HCT116 (cell line): ENCODE data around the gene IL1RAP. TPM values are rescaled to one million over a fixed set of nuclear protein-coding genes. Genes with fewer than 3 reads are reported as not detected.

Experiments used
- ATAC-seq: fragments of 200-7000 bp; cut with Tn5 transposase; 2 replicates; pipeline ENCODE4 v1.9.1; 2020; ENCODE audit warnings: mild to moderate bottlenecking, moderate library complexity
- BruUV-seq: library from RNA; stranded (reverse); fragments of 400-500 nt; replicated peaks from 2 replicates; lab custom pipeline; 2021; lab: Mats Ljungman, UMichigan
- CTCF ChIA-PET: fragments of 300-600 bp; sonication (Branson Sonifier 250); formaldehyde crosslinking; loops from one replicate; lab custom pipeline; 2021; ENCODE audit warnings: antibody characterized with exemption; lab: Charles Lee
- POLR2A ChIA-PET: fragments of 300-600, 350-600 bp; sonication (Branson Sonifier 250); formaldehyde crosslinking; loops from one replicate; lab custom pipeline; 2021; ENCODE audit warnings: antibody characterized with exemption; lab: Charles Lee
- RAD21 ChIA-PET, 2 experiments: fragments of 300-600 bp; sonication (Branson Sonifier 250); formaldehyde crosslinking; loops; one replicate each; lab custom pipeline; 2023; ENCODE audit warnings: low total read pairs in 2 of 2; ENCODE audit not compliant: uncharacterized antibody in 2 of 2, unreplicated experiment in 2 of 2, low non-redundant PET in 1 of 2; lab: Charles Lee
- DNase-seq: peaks from one replicate; pipeline ENCODE4 v3.0.0-alpha.2; 2010; ENCODE audit warnings: low read depth, low spot score
- H2AFZ ChIP-seq: fragments of 200-600 bp; shearing (Covaris generic), sonication (generic); 2 replicates; pipeline ENCODE4 v1.6.1; 2017; ENCODE audit warnings: low read depth, mixed run types, mixed read lengths, antibody characterized with exemption, low read length; ENCODE audit not compliant: poor library complexity, severe bottlenecking
- H3K27ac ChIP-seq: 2 replicates; pipeline ENCODE4 v1.5.1; 2012; ENCODE audit warnings: low read depth, low read length
- H3K27me3 ChIP-seq: fragments of 200-600 bp; sonication (generic); 2 replicates; pipeline ENCODE4 v1.6.1; 2016; ENCODE audit warnings: mixed run types, low read length, mixed read lengths; ENCODE audit not compliant: insufficient read depth
- H3K36me3 ChIP-seq, 2 experiments: fragments of 200-500 bp in 1 of 2; fragments of 200-600 bp in 1 of 2; sonication (Bioruptor generic) in 1 of 2; sonication (generic) in 1 of 2; 2 replicates each; pipeline versions ENCODE4 v1.5.1 to v1.6.1; 2014 to 2016; ENCODE audit warnings: low read length in 2 of 2, inconsistent platforms in 1 of 2, mixed read lengths in 1 of 2, mixed run types in 1 of 2; ENCODE audit not compliant: insufficient read depth in 2 of 2, control insufficient read depth in 1 of 2
- H3K4me1 ChIP-seq, 2 experiments: fragments of 200-600 bp in 1 of 2; sonication (generic) in 1 of 2; 2 replicates each; pipeline versions ENCODE4 v1.5.1 to v1.6.1; 2012 to 2017; ENCODE audit warnings: low read length in 2 of 2, inconsistent platforms in 1 of 2, mild to moderate bottlenecking in 1 of 2, mixed read lengths in 1 of 2, mixed run types in 1 of 2, moderate library complexity in 1 of 2; ENCODE audit not compliant: insufficient read depth in 2 of 2, control insufficient read depth in 1 of 2
- H3K4me2 ChIP-seq: fragments of 200-600 bp; sonication (generic); 2 replicates; pipeline ENCODE4 v1.6.1; 2017; ENCODE audit warnings: mixed run types, low read length, mixed read lengths
- H3K4me3 ChIP-seq, 2 experiments: fragments of 200-600 bp in 1 of 2; sonication (generic) in 1 of 2; replicated peaks in 1 of 2; 2 replicates each; pipeline ENCODE4 v1.5.1; 2011 to 2016; ENCODE audit warnings: low read length in 2 of 2, control low read depth in 1 of 2, low read depth in 1 of 2, mild to moderate bottlenecking in 1 of 2, mixed read lengths in 1 of 2, mixed run types in 1 of 2
- H3K79me2 ChIP-seq: fragments of 200-600 bp; sonication (generic); 2 replicates; pipeline ENCODE4 v1.6.1; 2017; ENCODE audit warnings: mild to moderate bottlenecking, mixed run types, low read length, moderate library complexity, mixed read lengths; ENCODE audit not compliant: insufficient read depth
- H3K9ac ChIP-seq: fragments of 200-600 bp; sonication (generic); 2 replicates; pipeline ENCODE4 v1.6.1; 2016; ENCODE audit warnings: low read length, mixed read lengths
- H3K9me2 ChIP-seq: fragments of 200-600 bp; sonication (generic), shearing (Covaris generic); 2 replicates; pipeline ENCODE4 v1.6.1; 2017; ENCODE audit warnings: mixed run types, mild to moderate bottlenecking, moderate library complexity; ENCODE audit not compliant: insufficient read depth
- H3K9me3 ChIP-seq, 2 experiments: fragments of 200-500 bp in 1 of 2; fragments of 200-600 bp in 1 of 2; sonication (Bioruptor generic) in 1 of 2; sonication (generic) in 1 of 2; 2 replicates each; pipeline ENCODE4 v1.6.1; 2014 to 2017; ENCODE audit warnings: low read length in 2 of 2, mixed read lengths in 2 of 2, inconsistent platforms in 1 of 2, low read depth in 1 of 2, mild to moderate bottlenecking in 1 of 2, mixed run types in 1 of 2, moderate library complexity in 1 of 2; ENCODE audit not compliant: control insufficient read depth in 1 of 2, insufficient read depth in 1 of 2
- H4K20me1 ChIP-seq: fragments of 200-600 bp; sonication (generic), shearing (Covaris generic); 2 replicates; pipeline ENCODE4 v1.6.1; 2017; ENCODE audit warnings: mixed run types, mild to moderate bottlenecking, moderate library complexity; ENCODE audit not compliant: insufficient read depth
- ATF3 ChIP-seq: IDR thresholded peaks from 2 replicates; pipeline ENCODE4 v1.6.1; 2012
- CEBPB ChIP-seq: IDR thresholded peaks from 2 replicates; pipeline ENCODE4 v1.6.1; 2012; ENCODE audit warnings: low read depth
- CTCF ChIP-seq, 3 experiments: fragments of 200-600 bp in 1 of 3; sonication (generic) in 1 of 3; IDR thresholded peaks in 2 of 3; conservative IDR thresholded peaks in 1 of 3; 2 replicates each; pipeline ENCODE4 v1.5.1; 2012 to 2017; ENCODE audit warnings: low read depth in 2 of 3, low read length in 2 of 3, antibody characterized with exemption in 1 of 3, borderline replicate concordance in 1 of 3, control low read depth in 1 of 3, mild to moderate bottlenecking in 1 of 3, mixed read lengths in 1 of 3, mixed run types in 1 of 3, moderate library complexity in 1 of 3; ENCODE audit not compliant: insufficient read depth in 1 of 3
- ELF1 ChIP-seq: IDR thresholded peaks from 2 replicates; pipeline ENCODE4 v1.6.1; 2012; ENCODE audit warnings: low read depth, borderline replicate concordance
- EZH2 ChIP-seq: fragments of 200-600 bp; sonication (generic); IDR thresholded peaks from 2 replicates; pipeline ENCODE4 v1.6.1; 2017; ENCODE audit warnings: antibody characterized with exemption, mixed run types
- EZH2phosphoT487 ChIP-seq: fragments of 200-600 bp; IDR thresholded peaks from 2 replicates; pipeline ENCODE4 v1.6.1; 2018; ENCODE audit warnings: antibody characterized with exemption, borderline replicate concordance
- FOSL1 ChIP-seq: IDR thresholded peaks from 2 replicates; pipeline ENCODE4 v1.6.1; 2012; ENCODE audit warnings: low read depth
- JUND ChIP-seq: IDR thresholded peaks from 2 replicates; pipeline ENCODE4 v1.6.1; 2012
- POLR2A ChIP-seq: IDR thresholded peaks from 2 replicates; pipeline ENCODE4 v1.7.0; 2011; ENCODE audit warnings: borderline replicate concordance; ENCODE audit not compliant: insufficient read depth, insufficient read length; ENCODE audit errors: extremely low read depth
- POLR2AphosphoS5 ChIP-seq: IDR thresholded peaks from 2 replicates; pipeline ENCODE4 v1.6.1; 2011; ENCODE audit warnings: mild to moderate bottlenecking, low read depth, low read length, moderate library complexity
- SIN3A ChIP-seq: IDR thresholded peaks from 2 replicates; pipeline ENCODE4 v1.6.1; 2012; ENCODE audit warnings: low read depth
- SP1 ChIP-seq: IDR thresholded peaks from 2 replicates; pipeline ENCODE4 v1.6.1; 2012; ENCODE audit warnings: low read depth
- SRF ChIP-seq: IDR thresholded peaks from 2 replicates; pipeline ENCODE4 v1.6.1; 2012; ENCODE audit warnings: low read depth
- TCF7L2 ChIP-seq: IDR thresholded peaks from 2 replicates; pipeline ENCODE4 v1.7.0; 2011; ENCODE audit warnings: borderline replicate concordance, inconsistent platforms; ENCODE audit not compliant: insufficient read depth, insufficient read length; ENCODE audit errors: extremely low read depth
- YY1 ChIP-seq: IDR thresholded peaks from 2 replicates; pipeline ENCODE4 v1.6.1; 2011; ENCODE audit warnings: low read length, low read depth, moderate library complexity, mild to moderate bottlenecking; ENCODE audit not compliant: insufficient replicate concordance; ENCODE audit errors: extremely low read depth
- ZFX ChIP-seq: fragments of 450-650 bp; IDR thresholded peaks from 2 replicates; pipeline ENCODE4 v1.6.1; 2017
- ZNF274 ChIP-seq: fragments of 200-500 bp; sonication (Bioruptor generic); IDR thresholded peaks from 2 replicates; pipeline ENCODE4 v1.6.1; 2014; ENCODE audit warnings: mild to moderate bottlenecking, low read depth, low read length, inconsistent platforms
- intact Hi-C: fragments of 100-400 bp; cut with micrococcal nuclease; formaldehyde crosslinking; loops from 2 replicates; pipeline ENCODE4 v1.10.0; 2022
- total RNA-seq: library from RNA; stranded (reverse); gene quantifications from one replicate; pipeline ENCODE4 v1.2.1, GENCODE V29; 2021; ENCODE audit not compliant: unreplicated experiment
- TF ChIP-seq, protein P1 (sequence below): IDR thresholded peaks from 2 replicates; pipeline ENCODE4 v1.6.1; 2011; ENCODE audit warnings: mild to moderate bottlenecking, low read length, moderate library complexity; ENCODE audit not compliant: insufficient replicate concordance; ENCODE audit errors: extremely low read depth
- TF ChIP-seq, protein P2 (sequence below): IDR thresholded peaks from 2 replicates; pipeline ENCODE4 v1.6.1; 2012

The IL1RAP gene
- total RNA-seq, 1 experiment from 2014 or later: 5.8 TPM

DNA sequence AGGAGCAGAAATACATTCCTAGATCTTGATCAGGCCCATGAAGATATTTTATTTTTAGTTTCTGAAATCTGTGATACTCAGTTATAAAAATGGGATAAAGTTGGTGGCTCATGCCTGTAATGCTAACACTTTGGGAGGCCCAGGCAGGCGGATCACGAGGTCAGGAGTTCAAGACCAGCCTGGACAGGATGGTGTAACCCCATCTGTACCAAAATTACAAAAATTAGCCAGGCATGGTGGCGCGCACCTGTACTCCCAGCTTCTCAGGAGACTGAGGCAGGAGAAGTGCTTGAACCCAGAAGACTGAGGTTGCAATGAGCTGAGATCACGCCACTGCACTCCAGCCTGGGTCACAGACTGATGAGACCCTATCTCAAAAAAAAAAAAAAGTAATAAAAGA lies 105.5 kb downstream of the IL1RAP start:
- Histone ChIP-seq H3K4me2 (no peak overlapping the region), H3K9me2 (no peaks in the 10 kb centered on the region), H3K4me1 (no peaks in the 10 kb centered on the region), H2AFZ (no peak overlapping the region), H4K20me1 (no peaks in the 10 kb centered on the region), H3K79me2 (no peaks in the 10 kb centered on the region), H3K9me3 (no peaks in the 10 kb centered on the region), H3K4me3 (no peak overlapping the region), H3K36me3 (no peaks in the 10 kb centered on the region), H3K9ac (no peak overlapping the region), H3K27me3 (no peaks in the 10 kb centered on the region), H3K27ac (no peak overlapping the region)
- TF ChIP-seq ZFX: no peak
- no peak for TF ChIP-seq TCF7L2
- TF ChIP-seq POLR2AphosphoS5: no peak
- TF ChIP-seq CEBPB: no peak
- no peak for TF ChIP-seq SIN3A
- TF ChIP-seq FOSL1: no peak
- TF ChIP-seq, protein P1, sequence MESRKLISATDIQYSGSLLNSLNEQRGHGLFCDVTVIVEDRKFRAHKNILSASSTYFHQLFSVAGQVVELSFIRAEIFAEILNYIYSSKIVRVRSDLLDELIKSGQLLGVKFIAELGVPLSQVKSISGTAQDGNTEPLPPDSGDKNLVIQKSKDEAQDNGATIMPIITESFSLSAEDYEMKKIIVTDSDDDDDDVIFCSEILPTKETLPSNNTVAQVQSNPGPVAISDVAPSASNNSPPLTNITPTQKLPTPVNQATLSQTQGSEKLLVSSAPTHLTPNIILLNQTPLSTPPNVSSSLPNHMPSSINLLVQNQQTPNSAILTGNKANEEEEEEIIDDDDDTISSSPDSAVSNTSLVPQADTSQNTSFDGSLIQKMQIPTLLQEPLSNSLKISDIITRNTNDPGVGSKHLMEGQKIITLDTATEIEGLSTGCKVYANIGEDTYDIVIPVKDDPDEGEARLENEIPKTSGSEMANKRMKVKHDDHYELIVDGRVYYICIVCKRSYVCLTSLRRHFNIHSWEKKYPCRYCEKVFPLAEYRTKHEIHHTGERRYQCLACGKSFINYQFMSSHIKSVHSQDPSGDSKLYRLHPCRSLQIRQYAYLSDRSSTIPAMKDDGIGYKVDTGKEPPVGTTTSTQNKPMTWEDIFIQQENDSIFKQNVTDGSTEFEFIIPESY: no peak
- TF ChIP-seq JUND: no peak
- no peak for TF ChIP-seq POLR2A
- TF ChIP-seq, protein P2, sequence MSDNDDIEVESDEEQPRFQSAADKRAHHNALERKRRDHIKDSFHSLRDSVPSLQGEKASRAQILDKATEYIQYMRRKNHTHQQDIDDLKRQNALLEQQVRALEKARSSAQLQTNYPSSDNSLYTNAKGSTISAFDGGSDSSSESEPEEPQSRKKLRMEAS: no peak
- no peak for TF ChIP-seq CTCF (IDR thresholded peaks at IDR 0.05 in 2 of 3, conservative IDR thresholded peaks at IDR 0.05 in 1 of 3; ENCODE audit: borderline replicate concordance in 1 of 3, insufficient read depth in 1 of 3, low read depth in 2 of 3, low read length in 2 of 3)
- no peak for TF ChIP-seq EZH2phosphoT487
- no peak for TF ChIP-seq ELF1
- TF ChIP-seq ZNF274: no peak
- no peak for TF ChIP-seq SRF
- TF ChIP-seq SP1: no peak
- no peak for TF ChIP-seq ATF3
- TF ChIP-seq EZH2: no peak
- TF ChIP-seq YY1: no peak
- ChIA-PET CTCF (no interaction called here), POLR2A (no interaction called here), RAD21 (no interaction called here)
- intact Hi-C loops: no loop called here
- no TSS peak for BruUV-seq
- no peak for ATAC-seq
- DNase-seq: no peak
